ENCODE data around the gene FLRT1. TPM values are rescaled to one million over a fixed set of nuclear protein-coding genes. Genes with fewer than 3 reads are reported as not detected.

FLRT1 gene
- total RNA-seq, 1 experiment from 2014 or later, result 0.31 TPM

DNA sequence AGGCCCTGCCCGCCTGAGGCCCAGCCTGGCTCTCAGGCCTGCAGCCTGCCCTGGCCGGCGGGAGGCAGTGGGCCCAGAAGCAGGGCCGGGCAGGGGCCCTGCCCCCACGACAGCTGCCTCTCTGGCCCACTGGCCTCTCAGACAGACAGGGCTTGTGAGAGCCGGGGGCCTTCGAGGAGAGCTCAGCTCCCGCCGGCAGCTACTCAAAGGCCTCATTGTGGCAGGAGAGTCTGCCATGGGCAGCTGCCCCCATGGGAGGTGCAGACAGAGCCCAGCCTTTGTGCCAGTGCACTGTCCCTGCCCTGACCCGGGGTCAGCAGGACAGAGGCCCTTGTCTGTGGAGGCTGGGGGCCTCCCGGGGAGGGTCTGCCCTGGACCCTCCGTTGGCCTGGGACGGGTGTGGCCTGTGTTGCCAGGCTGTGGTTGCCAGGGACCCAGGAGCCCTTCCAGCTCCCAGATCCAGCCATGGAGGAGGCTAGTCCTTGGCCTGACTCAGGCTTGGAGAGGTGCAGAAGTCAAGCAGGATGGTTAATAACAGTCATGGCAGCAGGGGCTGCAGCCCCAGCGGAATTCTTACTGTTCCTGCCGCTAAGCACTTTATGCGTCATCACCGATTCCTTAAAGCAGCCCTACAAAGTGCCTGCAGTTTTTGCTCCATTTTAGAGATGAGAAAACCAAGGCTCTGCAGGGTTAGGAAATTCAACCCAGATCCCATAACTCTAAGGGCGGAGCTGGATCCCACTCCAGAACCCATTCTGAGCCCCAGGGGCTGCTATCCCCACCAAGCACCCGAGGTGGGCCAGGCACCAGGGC, 12.5 kb downstream of the FLRT1 start:
- no CpG with 5 or more reads among the region's 19 CpGs for WGBS (ENCODE audit: extremely low coverage, insufficient read length, low lambda C conversion rate)
- Histone ChIP-seq H2AFZ (ENCODE audit: low read length) (no peak overlapping the region), H3K9ac (ENCODE audit: extremely low read depth, insufficient read length, low read length) (no peak overlapping the region), H4K91ac (ENCODE audit: insufficient read length, low read depth, low read length) (no peak overlapping the region), H3K4ac (ENCODE audit: low read depth, low read length) (no peak overlapping the region), H4K5ac (ENCODE audit: insufficient read length, low read depth, low read length) (no peak overlapping the region), H3T11ph (ENCODE audit: low read length) (no peak overlapping the region), H2BK15ac (ENCODE audit: low read depth, low read length) (no peak overlapping the region), H3K79me1 (ENCODE audit: insufficient read depth, low read depth, low read length, poor library complexity, severe bottlenecking) (no peaks in the 10 kb centered on the region), H3K27me3 (ENCODE audit: insufficient read depth, low read length) (peaks cover 16% of the 10 kb centered on the region; the same call in 1 of the 2 replicates), H3K79me2 (ENCODE audit: insufficient read depth, low read length) (no peaks in the 10 kb centered on the region), H3K18ac (ENCODE audit: insufficient read length, low read depth, low read length) (no peak overlapping the region), H2BK120ac (ENCODE audit: low read depth, low read length, poor library complexity, severe bottlenecking) (no peak overlapping the region), H3K56ac (ENCODE audit: insufficient read length, low read depth, low read length) (no peak overlapping the region), H3K9me3 (ENCODE audit: control insufficient read depth, low read depth, low read length) (no peaks in the 10 kb centered on the region), H4K8ac (replicated peaks; ENCODE audit: insufficient read length, low read depth, low read length) (no peak overlapping the region), H3K14ac (ENCODE audit: insufficient read depth, low read length) (no peak overlapping the region; the same call in 1 of the 2 replicates), H3K23me2 (ENCODE audit: insufficient read length, low read depth, low read length, poor library complexity, severe bottlenecking) (no peaks in the 10 kb centered on the region), H3K27ac (ENCODE audit: insufficient read length, low read depth, low read length) (no peak overlapping the region), H3K4me2 (ENCODE audit: insufficient read depth, insufficient read length, low read length) (no peak overlapping the region), H4K20me1 (ENCODE audit: control insufficient read depth, insufficient read depth, insufficient read length) (no peaks in the 10 kb centered on the region), H2BK20ac (ENCODE audit: low read depth, low read length, poor library complexity, severe bottlenecking) (no peak overlapping the region), H3K4me1 (ENCODE audit: insufficient read depth, low read length) (peaks cover 2% of the 10 kb centered on the region; the same call in 1 of the 2 replicates), H2BK5ac (ENCODE audit: insufficient read length, low read length) (no peak overlapping the region), H2BK12ac (ENCODE audit: insufficient read length, low read depth, low read length) (no peak overlapping the region), H3K23ac (ENCODE audit: insufficient read length, low read depth, low read length) (no peak overlapping the region), H2AK5ac (ENCODE audit: insufficient read length, low read length) (no peak overlapping the region)
- no peak overlapping the region for H3K27ac Mint-ChIP-seq
- no peak overlapping the region for H3K4me3 Mint-ChIP-seq
- peaks cover 73% of the 10 kb centered on the region for H3K27me3 Mint-ChIP-seq (ENCODE audit: low read depth)
- H3K36me3 Mint-ChIP-seq (ENCODE audit: insufficient read depth in 1 of 3, low read depth in 3 of 3), result no peaks in the 10 kb centered on the region
- H3K9me3 Mint-ChIP-seq, result no peaks in the 10 kb centered on the region
- H3K4me1 Mint-ChIP-seq, result peaks cover 8 to 11% of the 10 kb centered on the region in 2 experiments
- DNase-seq, result no peak
- TF ChIP-seq CTCF (conservative IDR thresholded peaks at IDR 0.05), result no peak

All from H9 (cell line).